Measurements from ENCODE around the gene TBL1Y.
A peak's percentile ranks its signal among the peaks of the same experiment; 100 is the strongest.
"Not testable (repeated sequence)": the region's sequence is repeated elsewhere in the genome, so short reads cannot be mapped to it uniquely, and the experiment has no call there.

Gene TBL1Y

GRCh38 chrY:6907591-6907990 is 2.9 kb upstream of the TBL1Y start:
- H3K9me3 ChIP-seq (ENCODE audit: control insufficient read depth, insufficient read depth, low read length) = no peaks in the 10 kb centered on the region
- H3F3A ChIP-seq (ENCODE audit: control insufficient read depth, insufficient read depth) = no peaks in the 10 kb centered on the region
- no peak overlapping the region for H3K4me3 ChIP-seq (ENCODE audit: low read length)
- H3K4me1 ChIP-seq (ENCODE audit: control insufficient read depth, low read length) = no peaks in the 10 kb centered on the region
- no peaks in the 10 kb centered on the region for H3K9me2 ChIP-seq (replicated peaks; ENCODE audit: control insufficient read depth, low read length)
- H3K27ac ChIP-seq (ENCODE audit: low read depth, low read length) = no peak overlapping the region
- TF ChIP-seq CTCF (IDR thresholded peaks at IDR 0.05; ENCODE audit: low read depth, low read length, poor library complexity, severe bottlenecking) = no peak
- no peak for TF ChIP-seq EZH2phosphoT487 (IDR thresholded peaks at IDR 0.05; ENCODE audit: borderline replicate concordance, low read length)
- no peaks in the 10 kb centered on the region for H3K36me3 ChIP-seq (ENCODE audit: control insufficient read depth, low read length)
- no peak overlapping the region for H3K4me2 ChIP-seq (ENCODE audit: low read length)
- H3K27me3 ChIP-seq (ENCODE audit: control insufficient read depth, low read length) = no peaks in the 10 kb centered on the region
- no peaks in the 10 kb centered on the region for H3K79me2 ChIP-seq (ENCODE audit: control insufficient read depth, low read length)
- no peaks in the 10 kb centered on the region for H4K20me1 ChIP-seq (ENCODE audit: control insufficient read depth, insufficient read depth, low read depth, low read length)

- not testable (repeated sequence) for H3F3A ChIP-seq (ENCODE audit: control insufficient read depth, insufficient read depth); H3K79me2 ChIP-seq (ENCODE audit: control insufficient read depth, low read length); H3K4me2 ChIP-seq (ENCODE audit: low read length); H3K4me3 ChIP-seq (ENCODE audit: low read length); H3K4me1 ChIP-seq (ENCODE audit: control insufficient read depth, low read length); H3K27me3 ChIP-seq (ENCODE audit: control insufficient read depth, low read length); H3K9me3 ChIP-seq (ENCODE audit: control insufficient read depth, insufficient read depth, low read length); H4K20me1 ChIP-seq (ENCODE audit: control insufficient read depth, insufficient read depth, low read depth, low read length); H3K9me2 ChIP-seq (replicated peaks; ENCODE audit: control insufficient read depth, low read length); H3K36me3 ChIP-seq (ENCODE audit: control insufficient read depth, low read length); H3K27ac ChIP-seq (ENCODE audit: low read depth, low read length)
Observed at GRCh38 chrY:6908021-6908420, 2.5 kb upstream of the TBL1Y start.

- Histone ChIP-seq H3F3A (ENCODE audit: control insufficient read depth, insufficient read depth) (no peaks in the 10 kb centered on the region), H3K27me3 (ENCODE audit: control insufficient read depth, low read length) (no peaks in the 10 kb centered on the region), H3K4me3 (ENCODE audit: low read length) (no peak overlapping the region), H3K9me3 (ENCODE audit: control insufficient read depth, insufficient read depth, low read length) (no peaks in the 10 kb centered on the region), H3K79me2 (ENCODE audit: control insufficient read depth, low read length) (no peaks in the 10 kb centered on the region), H3K4me1 (ENCODE audit: control insufficient read depth, low read length) (no peaks in the 10 kb centered on the region), H3K36me3 (ENCODE audit: control insufficient read depth, low read length) (no peaks in the 10 kb centered on the region), H3K4me2 (ENCODE audit: low read length) (peak overlapping the region; percentile 0; the same call in 1 of the 2 replicates), H3K9me2 (replicated peaks; ENCODE audit: control insufficient read depth, low read length) (no peaks in the 10 kb centered on the region), H4K20me1 (ENCODE audit: control insufficient read depth, insufficient read depth, low read depth, low read length) (no peaks in the 10 kb centered on the region), H3K27ac (ENCODE audit: low read depth, low read length) (no peak overlapping the region)
- no peak for TF ChIP-seq CTCF (IDR thresholded peaks at IDR 0.05; ENCODE audit: low read depth, low read length, poor library complexity, severe bottlenecking)
Observed at GRCh38 chrY:6909118-6909521, 1.4 kb upstream of the TBL1Y start.

- Histone ChIP-seq H3K9me2 (replicated peaks; ENCODE audit: control insufficient read depth, low read length) (no peaks in the 10 kb centered on the region), H3F3A (ENCODE audit: control insufficient read depth, insufficient read depth) (no peaks in the 10 kb centered on the region), H3K36me3 (ENCODE audit: control insufficient read depth, low read length) (no peaks in the 10 kb centered on the region), H3K27ac (ENCODE audit: low read depth, low read length) (no peak overlapping the region), H3K4me1 (ENCODE audit: control insufficient read depth, low read length) (no peaks in the 10 kb centered on the region), H3K27me3 (ENCODE audit: control insufficient read depth, low read length) (no peaks in the 10 kb centered on the region), H3K4me3 (ENCODE audit: low read length) (no peak overlapping the region), H3K9me3 (ENCODE audit: control insufficient read depth, insufficient read depth, low read length) (no peaks in the 10 kb centered on the region), H3K79me2 (ENCODE audit: control insufficient read depth, low read length) (no peaks in the 10 kb centered on the region), H4K20me1 (ENCODE audit: control insufficient read depth, insufficient read depth, low read depth, low read length) (no peaks in the 10 kb centered on the region), H3K4me2 (ENCODE audit: low read length) (no peak overlapping the region)
- TF ChIP-seq CTCF (IDR thresholded peaks at IDR 0.05; ENCODE audit: low read depth, low read length, poor library complexity, severe bottlenecking) (no peak), EZH2phosphoT487 (IDR thresholded peaks at IDR 0.05; ENCODE audit: borderline replicate concordance, low read length) (no peak)
Observed at GRCh38 chrY:6909856-6910255, 641 bp upstream of the TBL1Y start.

Data from DOHH2 (cell line).